T-helper 2 cell treated with Interferon-gamma antibody and Interleukin-4, amounts not matched to agents 5 μg/mL and 100 μg/mL, for 36 hours (primary cell): ENCODE measurements around the gene USH1C.

Experiments
- DNase-seq: peaks from one replicate; pipeline ENCODE4 v3.0.0; 2021; ENCODE audit warnings: low spot score
- H3K27ac Mint-ChIP-seq: one replicate; pipeline ENCODE4 v1.8.0; 2021; ENCODE audit warnings: mild to moderate bottlenecking, mixed read lengths
- H3K27me3 Mint-ChIP-seq: one replicate; pipeline ENCODE4 v1.8.0; 2021; ENCODE audit warnings: low read depth, mixed read lengths
- H3K36me3 Mint-ChIP-seq: one replicate; pipeline ENCODE4 v1.8.0; 2021; ENCODE audit warnings: low read depth, mixed read lengths
- H3K4me1 Mint-ChIP-seq: one replicate; pipeline ENCODE4 v1.8.0; 2021; ENCODE audit warnings: low read depth, mixed read lengths
- H3K4me3 Mint-ChIP-seq: one replicate; pipeline ENCODE4 v1.8.0; 2022; ENCODE audit warnings: mild to moderate bottlenecking, moderate library complexity, mixed read lengths
- H3K9me3 Mint-ChIP-seq: one replicate; pipeline ENCODE4 v1.8.0; 2021; ENCODE audit warnings: mixed read lengths

USH1C gene

GRCh38 chr11:17547932-17548331 is 3.7 kb upstream of the USH1C start:
- Mint-ChIP-seq H3K9me3 (no peaks in the 10 kb centered on the region), H3K4me1 (peaks cover 3% of the 10 kb centered on the region), H3K36me3 (no peaks in the 10 kb centered on the region), H3K27me3 (peaks cover 26% of the 10 kb centered on the region), H3K27ac (no peak overlapping the region), H3K4me3 (no peak overlapping the region)
- DNase-seq: no peak

- H3K27ac Mint-ChIP-seq: no peak within 1 kb of the TSS
- no peaks in the 10 kb centered on the region for H3K9me3 Mint-ChIP-seq
- H3K36me3 Mint-ChIP-seq: no peaks in the 10 kb centered on the region
- no peak within 1 kb of the TSS for H3K4me3 Mint-ChIP-seq
- peaks cover 29% of the 10 kb centered on the region for H3K27me3 Mint-ChIP-seq
- H3K4me1 Mint-ChIP-seq: peaks cover 3% of the 10 kb centered on the region
- no peak for DNase-seq
Measured at GRCh38 chr11:17547051-17547577, 2.9 kb upstream of the USH1C start, which contains the start of gene OTOG. OTOG (plus strand) TSS chr11:17547259; CDS start chr11:17547373, 114 bp downstream.

- DNase-seq: no peak
- Mint-ChIP-seq H3K4me1 (peaks cover 3% of the 10 kb centered on the region), H3K27ac (no peak overlapping the region), H3K36me3 (no peaks in the 10 kb centered on the region), H3K4me3 (no peak overlapping the region), H3K9me3 (no peaks in the 10 kb centered on the region), H3K27me3 (peaks cover 31% of the 10 kb centered on the region)
Measured at GRCh38 chr11:17546240-17546639, 2.0 kb upstream of the USH1C start.

GRCh38 chr11:17543574-17544180 is 539 bp downstream of the USH1C start:
- no peaks in the 10 kb centered on the region for H3K36me3 Mint-ChIP-seq
- H3K4me3 Mint-ChIP-seq: no peak overlapping the region

DNA sequence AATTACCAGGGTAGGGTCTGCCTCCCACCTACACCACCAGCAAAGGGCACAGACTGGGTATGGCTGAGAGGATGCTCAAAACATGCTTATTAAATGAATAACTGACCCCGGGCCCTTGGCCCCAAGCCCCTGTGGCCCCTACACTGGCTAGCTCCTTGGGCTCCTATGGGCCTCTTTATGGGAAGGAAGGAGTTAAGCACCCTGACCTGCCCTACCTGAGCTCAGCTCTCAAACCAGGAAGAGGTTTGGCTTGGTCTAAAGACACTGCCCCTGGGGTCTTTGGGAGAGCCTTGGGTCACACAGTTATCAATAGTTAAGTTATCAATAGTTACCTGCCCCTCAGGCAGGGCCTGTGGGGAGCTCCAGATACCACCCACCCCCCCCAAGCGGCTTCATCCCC is 1.2 kb downstream of the USH1C start:
- Mint-ChIP-seq H3K4me1 (no peaks in the 10 kb centered on the region), H3K27ac (no peak overlapping the region), H3K4me3 (no peak overlapping the region), H3K9me3 (no peaks in the 10 kb centered on the region), H3K27me3 (peaks cover 46% of the 10 kb centered on the region), H3K36me3 (no peaks in the 10 kb centered on the region)
- no peak for DNase-seq

More at GRCh38 chr11:17543574-17544180, 539 bp downstream of the USH1C start:
- no peaks in the 10 kb centered on the region for H3K4me1 Mint-ChIP-seq
- DNase-seq: no peak
- no peak overlapping the region for H3K27ac Mint-ChIP-seq
- no peaks in the 10 kb centered on the region for H3K9me3 Mint-ChIP-seq
- peaks cover 48% of the 10 kb centered on the region for H3K27me3 Mint-ChIP-seq

- Mint-ChIP-seq H3K36me3 (no peaks in the 10 kb centered on the region), H3K27me3 (peaks cover 44% of the 10 kb centered on the region), H3K9me3 (no peaks in the 10 kb centered on the region), H3K4me1 (no peaks in the 10 kb centered on the region), H3K27ac (no peak overlapping the region), H3K4me3 (no peak overlapping the region)
- DNase-seq: no peak
Measured at GRCh38 chr11:17542249-17542648, 2.0 kb downstream of the USH1C start.

- no peak for DNase-seq
- Mint-ChIP-seq H3K36me3 (no peaks in the 10 kb centered on the region), H3K4me1 (no peaks in the 10 kb centered on the region), H3K27me3 (peaks cover 37% of the 10 kb centered on the region), H3K27ac (no peak overlapping the region), H3K4me3 (no peak overlapping the region), H3K9me3 (no peaks in the 10 kb centered on the region)
Measured at GRCh38 chr11:17541330-17541885, 2.8 kb downstream of the USH1C start.

DNA sequence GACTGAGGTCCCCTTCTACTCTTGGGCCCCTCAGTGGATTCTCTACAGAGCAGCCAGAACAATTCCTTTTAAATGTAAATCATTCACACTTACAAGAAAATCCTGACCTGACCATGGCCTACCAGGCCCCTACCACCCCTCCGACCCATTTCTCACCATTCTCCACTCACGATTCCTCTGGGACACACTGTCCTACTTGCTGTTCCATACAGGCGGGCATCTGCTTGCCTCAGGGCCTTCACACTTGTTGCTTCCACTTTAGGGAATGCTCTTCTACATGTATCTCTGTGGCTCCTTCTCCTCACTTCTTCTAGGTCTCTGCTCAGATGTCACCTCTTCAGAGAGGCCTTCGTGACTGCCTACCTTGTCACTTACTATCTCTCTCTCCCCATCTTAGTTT is 3.4 kb downstream of the USH1C start:
- Mint-ChIP-seq H3K36me3 (no peaks in the 10 kb centered on the region), H3K4me1 (no peaks in the 10 kb centered on the region), H3K9me3 (no peaks in the 10 kb centered on the region), H3K27ac (no peak overlapping the region), H3K4me3 (no peak overlapping the region), H3K27me3 (peaks cover 31% of the 10 kb centered on the region)
- no peak for DNase-seq

DNA sequence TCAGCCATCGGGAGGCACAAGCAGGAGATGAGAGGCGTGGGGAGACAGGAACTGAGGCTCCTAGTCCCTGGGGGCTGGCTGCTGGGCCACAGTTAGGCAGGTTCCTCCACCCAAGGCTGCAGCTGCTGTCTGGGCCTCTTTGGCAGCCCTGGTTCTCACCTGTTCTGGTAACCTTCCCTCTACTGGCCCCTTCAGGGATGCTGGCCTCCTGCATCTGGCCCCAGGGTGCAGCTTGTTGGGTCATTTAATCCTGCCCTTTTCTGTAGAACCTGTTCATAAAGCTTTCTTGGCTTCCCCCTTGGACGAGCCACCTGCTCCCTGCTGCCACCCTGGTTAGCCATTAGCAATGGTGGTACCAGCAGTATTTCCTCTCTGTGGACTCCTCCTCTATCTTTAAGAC is 5.5 kb downstream of the USH1C start:
- Mint-ChIP-seq H3K36me3 (no peaks in the 10 kb centered on the region), H3K9me3 (no peaks in the 10 kb centered on the region), H3K27me3 (peaks cover 32% of the 10 kb centered on the region), H3K4me3 (no peak overlapping the region), H3K27ac (no peak overlapping the region), H3K4me1 (no peaks in the 10 kb centered on the region)
- no peak for DNase-seq

DNA sequence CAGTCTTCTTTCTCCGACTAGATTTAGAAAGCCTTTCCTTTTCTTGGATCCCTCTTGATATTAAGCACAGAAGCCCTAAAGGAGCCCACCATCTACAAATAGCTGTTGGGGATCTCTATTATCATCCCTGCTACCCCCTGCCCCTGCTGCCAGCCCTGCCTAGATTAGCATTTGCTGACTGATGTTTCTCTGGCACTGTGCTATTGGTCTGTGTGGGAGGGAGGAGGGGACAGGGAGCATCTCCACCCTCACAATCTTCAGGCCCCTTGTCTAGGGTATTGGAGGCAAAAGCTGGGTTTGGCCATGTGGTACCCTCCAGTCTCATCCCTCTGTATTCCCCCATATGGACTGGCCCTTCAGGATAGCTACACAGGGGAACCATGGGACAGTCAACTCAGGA is 6.2 kb downstream of the USH1C start:
- no peak for DNase-seq
- H3K4me3 Mint-ChIP-seq: no peak overlapping the region
- H3K27me3 Mint-ChIP-seq: peaks cover 30% of the 10 kb centered on the region
- H3K4me1 Mint-ChIP-seq: no peaks in the 10 kb centered on the region
- no peaks in the 10 kb centered on the region for H3K36me3 Mint-ChIP-seq
- no peaks in the 10 kb centered on the region for H3K9me3 Mint-ChIP-seq
- no peak overlapping the region for H3K27ac Mint-ChIP-seq

DNA sequence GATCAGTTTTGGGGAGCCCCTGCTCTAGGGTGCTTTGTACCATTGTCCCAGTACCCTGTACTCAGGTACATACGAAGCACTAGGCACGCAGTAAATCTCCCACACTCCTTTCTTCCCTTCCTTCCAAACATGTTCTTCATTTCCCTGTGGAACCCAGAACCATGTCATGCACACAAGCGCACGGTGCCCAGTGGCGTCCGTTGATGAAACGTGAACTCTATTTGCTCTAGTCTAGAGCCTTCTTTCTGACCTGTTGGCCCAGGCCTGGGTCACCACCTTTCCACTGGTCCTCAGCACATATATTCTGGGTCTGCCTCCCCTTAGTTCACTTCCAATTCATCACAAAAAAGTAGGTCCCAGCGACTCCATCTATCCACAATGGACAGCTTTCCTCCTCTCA is 7.0 kb downstream of the USH1C start:
- Mint-ChIP-seq H3K4me1 (no peaks in the 10 kb centered on the region), H3K36me3 (no peaks in the 10 kb centered on the region), H3K27ac (no peak overlapping the region), H3K27me3 (peaks cover 28% of the 10 kb centered on the region), H3K4me3 (no peak overlapping the region), H3K9me3 (no peaks in the 10 kb centered on the region)
- no peak for DNase-seq

DNA sequence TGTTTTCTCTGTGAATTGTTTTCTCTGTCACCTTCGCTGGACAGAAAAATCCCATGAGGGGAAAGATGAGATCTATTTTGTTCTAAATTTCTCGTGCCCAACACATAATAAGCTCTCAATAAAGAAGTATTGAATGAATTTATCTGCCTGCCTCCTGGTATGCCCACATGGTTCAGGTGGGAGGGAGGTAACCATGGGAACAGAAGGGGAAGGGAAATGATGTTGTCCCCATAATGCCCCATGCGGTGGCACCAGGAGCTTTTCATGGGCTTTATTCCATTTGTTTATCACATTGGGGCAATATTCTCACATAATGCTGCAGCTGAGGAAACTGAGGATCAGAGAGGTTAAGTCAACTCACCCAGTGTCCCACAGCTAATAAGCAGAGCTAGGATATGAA is 8.7 kb downstream of the USH1C start:
- Mint-ChIP-seq H3K27me3 (peaks cover 21% of the 10 kb centered on the region), H3K27ac (no peak overlapping the region), H3K4me1 (no peaks in the 10 kb centered on the region), H3K4me3 (no peak overlapping the region), H3K36me3 (no peaks in the 10 kb centered on the region), H3K9me3 (no peaks in the 10 kb centered on the region)
- DNase-seq: no peak

GRCh38 chr11:17533778-17534415 is 10.3 kb downstream of the USH1C start:
- H3K27me3 Mint-ChIP-seq: peaks cover 15% of the 10 kb centered on the region
- no peaks in the 10 kb centered on the region for H3K36me3 Mint-ChIP-seq
- H3K4me1 Mint-ChIP-seq: no peaks in the 10 kb centered on the region
- no peak for DNase-seq
- no peaks in the 10 kb centered on the region for H3K9me3 Mint-ChIP-seq
- H3K4me3 Mint-ChIP-seq: no peak overlapping the region
- H3K27ac Mint-ChIP-seq: no peak overlapping the region

DNA sequence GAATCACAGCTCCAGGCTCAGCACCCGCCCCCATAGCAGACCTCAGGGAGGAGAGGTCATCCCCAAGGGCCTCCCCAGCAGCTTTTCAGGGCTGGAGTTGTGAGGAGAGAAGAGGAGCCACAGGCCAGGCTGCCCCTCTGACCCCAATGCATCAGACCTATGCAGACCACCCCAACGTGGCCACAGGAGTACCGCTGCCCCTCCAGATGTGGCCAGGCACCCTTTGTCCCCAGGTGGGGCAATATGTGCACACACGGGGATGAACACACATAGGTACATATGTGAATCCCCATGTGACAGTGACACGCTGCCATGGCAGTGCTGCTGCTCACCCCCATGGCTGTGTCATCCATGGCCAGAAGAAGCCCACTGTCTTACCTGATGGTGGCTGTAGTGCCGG is 10.9 kb downstream of the USH1C start:
- H3K36me3 Mint-ChIP-seq: no peaks in the 10 kb centered on the region
- no peaks in the 10 kb centered on the region for H3K9me3 Mint-ChIP-seq
- no peaks in the 10 kb centered on the region for H3K4me1 Mint-ChIP-seq

More for the DNA sequence above, 10.9 kb downstream of the USH1C start:
- no peak for DNase-seq
- no peak overlapping the region for H3K27ac Mint-ChIP-seq
- H3K4me3 Mint-ChIP-seq: no peak overlapping the region
- peaks cover 14% of the 10 kb centered on the region for H3K27me3 Mint-ChIP-seq
